Left ventricle myocardium inferior (tissue), 1 donor: ENCODE results near the gene EFNA2. TPM values are rescaled to one million over a fixed set of nuclear protein-coding genes. Genes with fewer than 3 reads are reported as not detected.
A peak's percentile ranks its signal among the peaks of the same experiment; 100 is the strongest.

ENCODE experiments used
- DNase-seq: peaks from one replicate; pipeline ENCODE4 v3.0.0-alpha.2; 2020
- H3K27ac ChIP-seq: fragments of 200-600 bp; replicated peaks from 2 replicates; pipeline ENCODE4 v1.8.0; 2021
- H3K27me3 ChIP-seq: fragments of 200-600 bp; 2 replicates; pipeline ENCODE4 v1.8.0; 2021; ENCODE audit warnings: low read depth
- H3K36me3 ChIP-seq: fragments of 200-600 bp; 2 replicates; pipeline ENCODE4 v1.8.0; 2021
- H3K4me1 ChIP-seq: fragments of 200-600 bp; 2 replicates; pipeline ENCODE4 v1.8.0; 2021
- H3K4me3 ChIP-seq: fragments of 200-600 bp; 2 replicates; pipeline ENCODE4 v1.8.0; 2021; ENCODE audit warnings: mild to moderate bottlenecking, moderate library complexity
- H3K9me3 ChIP-seq: fragments of 200-600 bp; replicated peaks from 2 replicates; pipeline ENCODE4 v1.8.0; 2021
- intact Hi-C: fragments of 100-400 bp; cut with micrococcal nuclease; formaldehyde crosslinking; loops from one replicate; pipeline ENCODE4 v1.11.0; 2022
- long read RNA-seq: library from polyadenylated mRNA; unstranded; transcript quantifications from one replicate; pipeline ENCODE4 v2.0.0, GENCODE V29; 2021
- total RNA-seq: library from RNA; stranded (reverse); fragmentation: NEBNext Ultra II Directional; extraction: Animal tissue kit (Norgen Biotek cat#: 25700); gene quantifications from one replicate; pipeline ENCODE4 v1.2.1, GENCODE V29; 2021
- TF ChIP-seq, protein P1 (sequence below): fragments of 200-600 bp; IDR thresholded peaks from 2 replicates; pipeline ENCODE4 v1.8.0; 2021; ENCODE audit warnings: antibody characterized with exemption, mild to moderate bottlenecking, borderline replicate concordance
- donor health status: DM: no; HTN: yes; CAD: no; lungs with severe emphysema.

EFNA2 gene
- total RNA-seq: not detected
- long read RNA-seq: 0 reads

DNA sequence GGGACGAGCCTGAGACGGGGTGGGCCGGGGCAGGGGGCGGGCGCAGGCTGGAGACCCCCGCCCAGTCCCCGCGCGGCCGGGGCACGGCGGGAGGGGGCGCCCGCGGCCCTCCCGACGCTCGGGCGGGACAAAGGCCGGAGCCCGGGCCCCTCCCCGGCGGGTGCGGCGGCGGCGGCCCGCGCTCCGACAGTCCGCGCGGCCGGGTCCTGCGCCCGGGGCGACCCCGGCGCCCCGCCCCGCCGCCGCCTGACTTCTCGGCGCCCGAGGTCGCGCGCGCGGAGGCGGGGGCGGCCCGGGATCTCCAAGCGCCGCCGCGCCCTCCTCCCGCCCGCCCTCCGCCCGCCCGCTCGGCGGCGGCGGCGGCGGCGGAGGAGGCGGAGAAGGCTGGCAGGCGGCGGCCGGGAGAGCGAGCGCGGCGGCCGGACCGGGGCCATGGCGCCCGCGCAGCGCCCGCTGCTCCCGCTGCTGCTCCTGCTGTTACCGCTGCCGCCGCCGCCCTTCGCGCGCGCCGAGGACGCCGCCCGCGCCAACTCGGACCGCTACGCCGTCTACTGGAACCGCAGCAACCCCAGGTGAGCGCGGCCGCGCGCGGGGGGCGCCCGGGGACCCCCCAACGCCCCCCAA, at the start of gene EFNA2:
EFNA2 (plus strand) TSS at position 137 of the 624 bp plus-strand sequence; CDS start at position 433, 296 bp downstream.
- Histone ChIP-seq H3K4me1 (peaks cover 12% of the 10 kb centered on the region), H3K27me3 (peaks cover 78% of the 10 kb centered on the region), H3K9me3 (no peaks in the 10 kb centered on the region), H3K36me3 (no peaks in the 10 kb centered on the region), H3K4me3 (peak within 1 kb of the TSS; percentile 27), H3K27ac (no peak within 1 kb of the TSS)
- TF ChIP-seq, protein P1, sequence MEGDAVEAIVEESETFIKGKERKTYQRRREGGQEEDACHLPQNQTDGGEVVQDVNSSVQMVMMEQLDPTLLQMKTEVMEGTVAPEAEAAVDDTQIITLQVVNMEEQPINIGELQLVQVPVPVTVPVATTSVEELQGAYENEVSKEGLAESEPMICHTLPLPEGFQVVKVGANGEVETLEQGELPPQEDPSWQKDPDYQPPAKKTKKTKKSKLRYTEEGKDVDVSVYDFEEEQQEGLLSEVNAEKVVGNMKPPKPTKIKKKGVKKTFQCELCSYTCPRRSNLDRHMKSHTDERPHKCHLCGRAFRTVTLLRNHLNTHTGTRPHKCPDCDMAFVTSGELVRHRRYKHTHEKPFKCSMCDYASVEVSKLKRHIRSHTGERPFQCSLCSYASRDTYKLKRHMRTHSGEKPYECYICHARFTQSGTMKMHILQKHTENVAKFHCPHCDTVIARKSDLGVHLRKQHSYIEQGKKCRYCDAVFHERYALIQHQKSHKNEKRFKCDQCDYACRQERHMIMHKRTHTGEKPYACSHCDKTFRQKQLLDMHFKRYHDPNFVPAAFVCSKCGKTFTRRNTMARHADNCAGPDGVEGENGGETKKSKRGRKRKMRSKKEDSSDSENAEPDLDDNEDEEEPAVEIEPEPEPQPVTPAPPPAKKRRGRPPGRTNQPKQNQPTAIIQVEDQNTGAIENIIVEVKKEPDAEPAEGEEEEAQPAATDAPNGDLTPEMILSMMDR: no peak
- DNase-seq: no peak
- intact Hi-C loops: no loop called here

DNA sequence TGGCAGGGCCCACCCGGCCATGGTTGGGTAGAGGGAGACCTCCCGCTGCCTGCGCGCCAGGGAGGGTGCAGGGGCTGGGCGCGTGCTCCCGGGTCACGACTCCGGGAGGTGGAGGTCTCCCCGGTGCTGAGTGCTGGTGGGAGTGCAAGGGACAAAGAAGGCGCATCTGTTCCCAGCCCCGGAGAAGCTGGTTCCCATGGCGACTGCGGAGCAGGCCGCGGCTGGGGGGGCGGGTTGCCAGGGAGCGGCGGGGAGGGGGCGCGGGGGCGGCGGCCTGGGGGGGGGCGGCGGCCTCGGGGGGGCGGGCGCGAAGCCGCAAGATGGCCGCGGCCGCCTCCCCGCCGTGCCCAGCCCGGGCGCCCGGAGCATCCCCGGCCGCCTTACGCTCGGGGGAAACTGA, 49.1 kb upstream of the EFNA2 start:
- intact Hi-C loops: no loop called here
- Histone ChIP-seq H3K27ac (no peak overlapping the region), H3K4me1 (peaks cover 59% of the 10 kb centered on the region)

DNA sequence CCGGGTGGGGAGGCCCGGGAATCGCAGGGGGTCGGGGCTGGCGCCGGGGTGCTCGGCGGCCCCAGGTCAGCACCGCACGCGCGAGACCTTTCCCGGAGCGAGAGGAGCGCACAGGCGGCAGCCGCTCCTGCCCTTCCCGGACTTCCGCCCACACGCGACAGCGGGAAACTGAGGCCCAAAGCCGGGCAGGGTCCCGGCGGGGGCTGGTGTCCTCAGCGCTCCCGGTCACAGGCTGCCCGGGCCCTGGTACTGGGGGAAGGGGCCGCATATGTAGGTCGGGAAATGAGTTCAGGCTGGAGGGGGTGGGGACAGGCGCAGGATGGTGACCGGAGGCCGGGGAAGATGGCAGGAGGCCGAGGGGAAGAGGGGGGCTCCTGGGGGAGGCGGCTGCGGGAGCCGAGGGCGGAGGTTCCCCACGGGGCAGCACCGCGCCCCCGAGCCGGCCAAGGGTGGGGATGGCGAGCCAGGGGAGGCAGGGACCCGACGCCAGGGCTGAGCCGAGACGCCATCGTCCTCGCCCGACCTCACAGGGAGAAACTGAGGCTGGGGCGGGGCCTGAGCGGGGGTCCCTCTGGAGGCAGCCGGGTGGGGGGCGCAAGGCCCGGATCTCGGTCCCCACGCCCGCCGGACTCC, 48.5 kb upstream of the EFNA2 start:
- peaks cover 6% of the 10 kb centered on the region for H3K27me3 ChIP-seq
- H3K27ac ChIP-seq: no peak overlapping the region
- intact Hi-C loops: no loop called here

More for the DNA sequence above, 49.1 kb upstream of the EFNA2 start:
- peaks cover 6% of the 10 kb centered on the region for H3K27me3 ChIP-seq
- no peaks in the 10 kb centered on the region for H3K9me3 ChIP-seq
- no peak for DNase-seq
- no peaks in the 10 kb centered on the region for H3K36me3 ChIP-seq
- TF ChIP-seq, protein P1: no peak
- peak overlapping the region; percentile 73 for H3K4me3 ChIP-seq

DNA sequence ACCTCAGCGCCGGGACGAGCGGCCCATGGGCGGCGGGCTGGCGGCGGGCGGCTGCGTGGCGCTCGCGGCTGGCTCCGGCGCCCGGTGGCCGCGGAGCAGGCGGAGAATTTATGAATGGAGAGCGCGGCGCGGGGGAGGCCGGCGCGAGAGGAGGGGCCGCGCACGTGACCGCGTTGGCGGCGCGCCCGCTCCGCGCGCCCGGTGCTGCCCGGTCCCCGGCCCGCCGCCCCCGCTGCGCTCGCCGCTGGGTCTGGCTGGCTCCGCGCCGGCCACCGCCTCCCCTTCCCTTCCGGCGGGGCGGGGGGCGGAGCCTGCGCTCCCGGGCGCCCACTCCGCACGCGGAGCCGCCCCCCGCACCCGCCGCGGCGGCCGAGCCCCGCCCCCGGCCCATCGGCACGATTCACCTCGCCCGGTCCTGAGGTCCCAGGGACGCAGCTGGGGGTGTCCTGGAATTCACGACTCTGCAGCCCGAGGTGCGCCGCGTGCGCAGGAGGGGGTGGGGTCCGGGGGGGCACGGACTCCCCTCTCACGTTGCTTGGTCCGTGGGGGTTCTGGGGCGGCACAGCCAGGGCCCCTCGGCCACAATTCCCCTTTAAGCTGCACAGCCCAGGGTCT, 47.8 kb upstream of the EFNA2 start, which contains the start of gene CBARP:
CBARP (minus strand) TSS at position 252 of the 615 bp plus-strand sequence. CDS start 1,905 bp downstream, outside the sequence.
- Histone ChIP-seq H3K4me1 (peaks cover 62% of the 10 kb centered on the region), H3K36me3 (no peaks in the 10 kb centered on the region), H3K9me3 (no peaks in the 10 kb centered on the region), H3K4me3 (peak within 1 kb of the TSS; percentile 73), H3K27ac (peak within 1 kb of the TSS; percentile 33), H3K27me3 (peaks cover 6% of the 10 kb centered on the region)
- DNase-seq: peak; percentile 44
- TF ChIP-seq, protein P1: no peak
- intact Hi-C loops: no loop called here

More for the DNA sequence above, 48.5 kb upstream of the EFNA2 start:
- Histone ChIP-seq H3K4me3 (peak overlapping the region; percentile 73), H3K36me3 (no peaks in the 10 kb centered on the region), H3K9me3 (no peaks in the 10 kb centered on the region), H3K4me1 (peaks cover 62% of the 10 kb centered on the region)
- DNase-seq: no peak
- TF ChIP-seq, protein P1: no peak

DNA sequence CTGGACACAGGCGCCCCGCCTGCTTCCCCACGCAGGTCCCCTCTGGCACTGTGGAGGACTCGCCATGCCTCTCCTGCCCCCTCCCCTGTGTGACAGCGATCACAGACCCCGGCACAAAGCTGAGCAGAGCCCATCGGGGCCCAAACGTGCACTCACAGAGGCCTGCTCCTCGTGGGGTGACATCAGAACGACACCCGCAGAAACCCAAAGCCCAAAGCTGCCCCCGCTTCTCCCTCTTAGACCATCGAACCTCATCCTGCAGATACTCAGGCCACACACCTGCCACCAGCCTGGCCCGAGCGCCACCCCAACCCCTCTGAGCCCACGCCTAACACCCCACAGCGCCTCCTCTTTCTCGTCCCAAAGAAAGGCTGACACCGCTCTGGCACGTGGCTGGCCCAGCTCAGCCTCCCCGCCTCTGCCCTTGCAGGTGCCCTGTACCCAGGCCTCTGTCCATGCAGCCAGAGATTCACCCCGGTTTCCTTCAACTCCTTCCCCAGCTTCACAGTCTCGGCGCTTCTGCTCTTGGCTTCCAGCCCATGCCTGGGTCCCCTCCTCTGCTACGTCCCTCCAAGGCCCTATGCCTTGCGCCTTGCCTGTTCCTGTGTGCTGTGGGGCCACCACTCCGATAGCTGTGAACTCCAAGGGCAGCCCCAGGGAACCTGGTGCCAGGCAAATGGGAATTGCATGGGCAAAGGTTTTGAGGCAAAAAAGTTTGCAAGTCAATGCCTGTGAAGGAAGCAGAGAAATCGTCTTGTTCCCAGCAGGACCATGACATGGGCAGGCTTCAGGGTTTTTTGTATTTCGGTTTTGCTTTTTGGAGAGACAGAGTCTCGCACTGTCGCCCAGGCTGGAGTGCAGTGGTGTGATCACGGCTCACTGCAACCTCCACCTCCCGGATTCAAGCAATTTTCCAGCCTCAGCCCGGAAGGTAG, 47.0 kb upstream of the EFNA2 start:
- H3K4me1 ChIP-seq: peaks cover 62% of the 10 kb centered on the region
- DNase-seq: no peak

More for the DNA sequence above, 47.0 kb upstream of the EFNA2 start:
- peaks cover 6% of the 10 kb centered on the region for H3K27me3 ChIP-seq
- H3K27ac ChIP-seq: peak overlapping the region; percentile 33
- no peaks in the 10 kb centered on the region for H3K9me3 ChIP-seq
- H3K36me3 ChIP-seq: no peaks in the 10 kb centered on the region
- peak overlapping the region; percentile 73 for H3K4me3 ChIP-seq
- intact Hi-C loops: no loop called here
- TF ChIP-seq, protein P1: no peak
